K562 (cell line): ENCODE data around the gene RORC. TPM values are rescaled to one million over a fixed set of nuclear protein-coding genes. Genes with fewer than 3 reads are reported as not detected.

Source experiments
- ATAC-seq: fragments of 200-7000 bp; cut with Tn5 transposase; 3 replicates; pipeline ENCODE4 v1.9.1; 2020; ENCODE audit warnings: moderate library complexity
- BruUV-seq: library from RNA; stranded (reverse); fragments of 400-500 nt; replicated peaks from 2 replicates; lab custom pipeline; 2021; lab: Mats Ljungman, UMichigan
- CTCF ChIA-PET: fragments of 300-600 bp; formaldehyde crosslinking; extraction: SDS; loops from one replicate; lab custom pipeline; 2021; ENCODE audit warnings: low intra/inter-chr PET ratio; lab: Yijun Ruan, JAX
- POLR2A ChIA-PET: fragments of 300-600, 350-650 bp; sonication (Branson Sonifier 250); formaldehyde crosslinking; extraction: SDS; loops from one replicate; lab custom pipeline; 2021; ENCODE audit warnings: antibody characterized with exemption, inconsistent platforms; lab: Yijun Ruan, JAX
- DNase-seq, 4 experiments: peaks; one replicate each; pipeline versions ENCODE4 v3.0.0 to v3.0.0-alpha.2; 2011 to 2018; ENCODE audit warnings: low spot score in 3 of 4, mixed read lengths in 3 of 4; ENCODE audit errors: extremely low read depth in 1 of 4
- FAIRE-seq: peaks from 2 replicates; lab custom pipeline; 2011; peaks lifted over from hg19 to GRCh38; lab: Jason Lieb, UNC
- H2AFZ ChIP-seq: 2 replicates; pipeline ENCODE4 v1.6.0; 2011; ENCODE audit warnings: low read depth, low read length, control low read depth, inconsistent platforms
- H3K27ac ChIP-seq: fragments of 200-600 bp; 3 replicates; pipeline ENCODE4 v1.8.0; 2011; ENCODE audit warnings: low read depth, mild to moderate bottlenecking, control low read depth, inconsistent platforms, low read length, moderate library complexity, mixed read lengths; ENCODE audit errors: extremely low read depth
- H3K27me3 ChIP-seq, 2 experiments: fragments of 300-600 bp in 1 of 2; 2 replicates in 1 of 2; 3 replicates in 1 of 2; pipeline versions ENCODE4 v1.6.0 to v1.8.0; 2011; ENCODE audit warnings: inconsistent platforms in 2 of 2, low read length in 2 of 2, mild to moderate bottlenecking in 1 of 2, mixed read lengths in 1 of 2, moderate library complexity in 1 of 2; ENCODE audit not compliant: control insufficient read depth in 2 of 2, insufficient read depth in 2 of 2
- H3K36me3 ChIP-seq: fragments of 300-600 bp; 3 replicates; pipeline ENCODE4 v1.8.0; 2011; ENCODE audit warnings: mild to moderate bottlenecking, low read length, inconsistent platforms; ENCODE audit not compliant: control insufficient read depth, insufficient read depth
- H3K4me1 ChIP-seq, 2 experiments: fragments of 200-600 bp in 1 of 2; replicated peaks in 1 of 2; 2 replicates in 1 of 2; 3 replicates in 1 of 2; pipeline versions ENCODE4 v1.5.1 to v1.8.0; 2011; ENCODE audit warnings: inconsistent platforms in 2 of 2, low read length in 2 of 2, mild to moderate bottlenecking in 1 of 2, mixed read lengths in 1 of 2, moderate library complexity in 1 of 2; ENCODE audit not compliant: control insufficient read depth in 2 of 2, insufficient read depth in 2 of 2
- H3K4me2 ChIP-seq: 2 replicates; pipeline ENCODE4 v1.6.1; 2011; ENCODE audit warnings: low read length, control low read depth, inconsistent platforms, mixed read lengths; ENCODE audit not compliant: insufficient read depth
- H3K4me3 ChIP-seq: fragments of 200-600 bp; sonication (generic), shearing (Covaris generic); 2 replicates; pipeline ENCODE4 v1.5.1; 2016; ENCODE audit warnings: control low read depth, inconsistent platforms
- H3K79me2 ChIP-seq: fragments of 200-600 bp; 3 replicates; pipeline ENCODE4 v1.8.0; 2011; ENCODE audit warnings: low read length, inconsistent platforms; ENCODE audit not compliant: control insufficient read depth, insufficient read depth
- H3K9ac ChIP-seq, 2 experiments: 2 replicates each; pipeline versions ENCODE4 v1.6.0 to v1.6.1; 2011; ENCODE audit warnings: low read depth in 2 of 2, low read length in 2 of 2, control low read depth in 1 of 2, inconsistent platforms in 1 of 2, mild to moderate bottlenecking in 1 of 2, mixed read lengths in 1 of 2; ENCODE audit not compliant: insufficient read depth in 1 of 2
- H3K9me1 ChIP-seq: one replicate; pipeline ENCODE4 v1.6.0; 2011; ENCODE audit warnings: inconsistent platforms, mild to moderate bottlenecking, low read length, moderate library complexity; ENCODE audit not compliant: control insufficient read depth, insufficient read depth
- H3K9me3 ChIP-seq: replicated peaks from 2 replicates; pipeline ENCODE4 v1.5.1; 2011; ENCODE audit warnings: low read depth, low read length, inconsistent platforms; ENCODE audit not compliant: control insufficient read depth, insufficient read depth
- H4K20me1 ChIP-seq: replicated peaks from 2 replicates; pipeline ENCODE4 v1.6.1; 2011; ENCODE audit warnings: low read length, inconsistent platforms, mixed read lengths; ENCODE audit not compliant: control insufficient read depth, insufficient read depth
- ASH1L ChIP-seq: fragments of 450-650 bp; IDR thresholded peaks from 2 replicates; pipeline ENCODE4 v1.6.1; 2018; ENCODE audit warnings: borderline replicate concordance, mild to moderate bottlenecking, low read depth; ENCODE audit not compliant: partially characterized antibody
- CEBPB ChIP-seq: fragments of 450-650 bp; IDR thresholded peaks from 2 replicates; pipeline ENCODE4 v1.6.1; 2016; ENCODE audit warnings: missing genetic modification characterization, missing compliant biosample characterization
- NRF1 ChIP-seq, 2 experiments: fragments of 450-650 bp; IDR thresholded peaks in 1 of 2; conservative IDR thresholded peaks in 1 of 2; 2 replicates each; pipeline ENCODE4 v1.6.1; 2014; ENCODE audit warnings: mild to moderate bottlenecking in 2 of 2
- PPARD ChIP-seq: fragments of 250-450 bp; sonication (Bioruptor Pico); IDR thresholded peaks from 2 replicates; pipeline ENCODE4 v1.8.0; 2022; ENCODE audit warnings: inconsistent platforms, mild to moderate bottlenecking, moderate library complexity
- RAD51 ChIP-seq: fragments of 450-650 bp; IDR thresholded peaks from 2 replicates; pipeline ENCODE4 v1.7.1; 2016; ENCODE audit warnings: low read depth, mild to moderate bottlenecking, borderline replicate concordance
- TAF7 ChIP-seq: fragments of 450-650 bp; IDR thresholded peaks from 2 replicates; pipeline ENCODE4 v1.6.1; 2016; ENCODE audit warnings: missing genetic modification characterization, missing compliant biosample characterization
- USF1 ChIP-seq: sonication (generic); formaldehyde crosslinking; IDR thresholded peaks from 2 replicates; pipeline ENCODE4 v1.9.0; 2022; ENCODE audit warnings: mild to moderate bottlenecking, missing genetic modification reagents
- USF2 ChIP-seq: sonication (generic); formaldehyde crosslinking; IDR thresholded peaks from 2 replicates; pipeline ENCODE4 v1.5.0; 2020; ENCODE audit warnings: missing genetic modification reagents
- ZNF263 ChIP-seq: sonication (generic); formaldehyde crosslinking; IDR thresholded peaks from 2 replicates; pipeline ENCODE4 v1.8.0; 2022; ENCODE audit warnings: mild to moderate bottlenecking, missing genetic modification reagents, borderline replicate concordance
- ZNF384 ChIP-seq: IDR thresholded peaks from 2 replicates; pipeline ENCODE4 v1.6.1; 2012; ENCODE audit warnings: low read depth, low read length, improper control_type of control experiment
- WGBS: fragments of 100-300 bp; shearing (Covaris generic); methylation state at CpG from one replicate; pipeline ENCODE4 v1.1.6; 2016; ENCODE audit warnings: low coverage, mixed read lengths; ENCODE audit not compliant: insufficient coverage; ENCODE audit errors: missing lambda C conversion rate; 5-methylcytosine and 5-hydroxymethylcytosine counted together
- in situ Hi-C: fragments of 300-500 bp; cut with MboI; formaldehyde crosslinking; loops from 4 replicates; pipeline ENCODE4 v1.15.0; 2018; ENCODE audit warnings: inconsistent platforms, mixed read lengths
- intact Hi-C: fragments of 100-400 bp; cut with micrococcal nuclease; formaldehyde crosslinking; loops from 2 replicates; pipeline ENCODE4 v1.14.2; 2022
- polyA plus RNA-seq, 8 experiments: library from polyadenylated mRNA; depleted of rRNA in 4 of 8; stranded (reverse) in 5 of 8; unstranded in 3 of 8; fragments of >200 nt; fragmentation: Nextera tagmentation in 2 of 8; fragmentation: Illumina TruSeq in 1 of 8; extraction: Ambion mirVana in 2 of 8; extraction: Trizol in 1 of 8; gene quantifications; 2 replicates each; pipeline versions ENCODE4 v1.2.1 to v1.2.3, GENCODE V29; 2011 to 2014; ENCODE audit warnings: inconsistent platforms in 1 of 8, missing spikeins in 1 of 8
- total RNA-seq, 7 experiments: library from RNA; depleted of rRNA in 6 of 7; stranded (reverse); fragments of >200 nt in 6 of 7; fragmentation: Illumina TruSeq in 2 of 7; extraction: Trizol in 2 of 7; gene quantifications; 2 replicates each; pipeline versions ENCODE4 v1.2.1 to v1.2.3, GENCODE V29; 2011 to 2021; ENCODE audit warnings: low replicate concordance in 1 of 7

Gene RORC
- total and polyA plus RNA-seq, 9 of the 15 experiments (the other 6 are each of a cell fraction or from before 2014, with no cell fraction given), result not detected

GRCh38 chr1:151799179-151800022 is 32.2 kb downstream of the RORC start:
- 2% methylated on average over 9 of the region's 9 CpGs for WGBS
- Histone ChIP-seq H3K79me2 (no peaks in the 10 kb centered on the region), H2AFZ (no peak overlapping the region), H3K9ac (no peak overlapping the region), H3K4me1 (peaks cover 0 to 8% of the 10 kb centered on the region in 2 experiments; a peak in 1 of 5 replicates), H3K9me1 (no peaks in the 10 kb centered on the region), H3K9me3 (no peaks in the 10 kb centered on the region), H3K4me2 (no peak overlapping the region), H3K36me3 (no peaks in the 10 kb centered on the region), H3K27me3 (peaks cover 35 to 65% of the 10 kb centered on the region in 2 experiments), H3K27ac (no peak overlapping the region), H3K4me3 (no peak overlapping the region), H4K20me1 (peaks cover 19% of the 10 kb centered on the region)
- ATAC-seq, result peak; percentile 66
- ChIA-PET CTCF (no interaction called here), POLR2A (interaction anchor here (0.6 to 1.6 kb wide), 3 partner anchors 10 to 194 kb away, joined by 3 to 5 read pairs (median 3); no protein-coding TSS in a partner anchor)
- in situ Hi-C loops (no loop called here), intact Hi-C loops (no loop called here)
- no peak for FAIRE-seq
- TF ChIP-seq ZNF384, result no peak
- peak; percentile 65; the same call in 1 of the 2 replicates for TF ChIP-seq RAD51
- peak; percentile 38 to 42; a peak in 3 of 4 replicates for TF ChIP-seq NRF1 (conservative IDR thresholded peaks at IDR 0.05 in 1 of 2, IDR thresholded peaks at IDR 0.05 in 1 of 2)
- TF ChIP-seq TAF7 (tag), result no peak
- no peak for TF ChIP-seq CEBPB (tag)
- TF ChIP-seq ZNF263, result peak; percentile 77
- no peak for TF ChIP-seq PPARD (CRISPR knock-in tag)
- peak; percentile 63 for TF ChIP-seq USF2 (CRISPR knock-in tag)
- peak; percentile 68 for TF ChIP-seq USF1
- TF ChIP-seq ASH1L, result no peak
- no peak for DNase-seq
- no TSS peak for BruUV-seq
